GM21515 (cell line): Measurements from ENCODE around the gene PLXNC1.
A peak's percentile ranks its signal among the peaks of the same experiment; 100 is the strongest.

Experiments
- ATAC-seq: cut with Tn5 transposase; IDR thresholded peaks from one replicate; pipeline ENCODE4 v1.9.1; 2021; ENCODE audit not compliant: unreplicated experiment

The PLXNC1 gene

DNA sequence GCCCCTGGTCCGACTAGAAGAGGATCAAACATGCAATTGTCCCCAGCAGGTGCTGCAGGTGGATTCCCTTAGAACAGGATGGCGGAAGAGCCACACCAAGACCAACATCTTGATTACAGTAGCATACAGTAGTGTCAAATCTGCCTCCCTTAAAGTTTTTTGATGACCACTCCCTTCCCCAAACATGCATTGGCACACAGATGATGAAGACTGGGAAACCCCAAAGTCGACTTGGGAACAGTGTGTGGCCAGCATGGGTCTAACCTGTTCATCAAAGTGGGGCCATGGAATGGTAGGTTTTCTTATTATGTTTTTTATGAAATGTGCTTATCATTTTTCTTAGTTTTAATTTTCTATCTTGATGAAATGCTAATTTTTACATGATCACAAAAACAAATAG lies 8.8 kb downstream of the PLXNC1 start:
- peak; percentile 12 for ATAC-seq

DNA sequence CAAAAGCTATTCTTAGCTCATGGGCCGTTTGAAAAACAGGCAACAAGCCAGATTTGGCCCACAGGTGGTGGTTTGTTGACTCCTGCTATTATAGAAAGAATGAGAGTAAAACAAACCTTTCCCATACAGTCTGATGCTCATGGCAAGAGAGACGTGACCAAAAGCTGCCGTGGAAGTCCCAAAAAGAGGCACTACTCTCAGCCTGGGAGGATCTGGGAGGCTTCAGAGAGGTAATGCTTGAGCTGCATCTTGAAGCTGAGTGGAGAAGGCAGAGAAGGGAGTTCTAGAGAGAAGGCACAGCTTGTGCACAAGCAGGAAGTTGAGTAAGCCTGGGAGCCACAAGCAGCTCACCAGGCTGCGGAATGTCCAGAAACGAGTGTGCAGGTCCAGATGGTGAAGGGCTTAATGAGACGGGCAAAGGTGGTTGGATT lies 9.6 kb downstream of the PLXNC1 start:
- ATAC-seq, result peak; percentile 66

DNA sequence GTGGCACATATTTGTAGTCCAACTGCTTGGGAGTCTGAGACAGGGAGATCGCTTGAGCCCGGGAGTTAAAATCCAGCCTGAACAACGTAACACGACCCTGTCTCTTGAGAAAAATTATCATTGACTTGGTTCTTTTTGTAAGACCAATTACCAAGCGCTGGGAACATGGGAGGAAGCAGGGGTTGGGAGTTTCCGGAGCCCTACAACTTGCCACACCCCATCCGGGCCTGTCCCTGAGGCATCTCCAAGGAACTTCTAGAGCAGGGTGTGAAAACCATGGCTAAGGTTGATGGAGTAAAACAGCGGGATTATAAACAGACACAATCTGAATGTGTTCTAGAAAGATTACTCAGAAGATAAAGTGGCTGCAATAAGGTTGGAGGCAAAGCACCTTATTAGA lies 10.3 kb downstream of the PLXNC1 start:
- no peak for ATAC-seq

DNA sequence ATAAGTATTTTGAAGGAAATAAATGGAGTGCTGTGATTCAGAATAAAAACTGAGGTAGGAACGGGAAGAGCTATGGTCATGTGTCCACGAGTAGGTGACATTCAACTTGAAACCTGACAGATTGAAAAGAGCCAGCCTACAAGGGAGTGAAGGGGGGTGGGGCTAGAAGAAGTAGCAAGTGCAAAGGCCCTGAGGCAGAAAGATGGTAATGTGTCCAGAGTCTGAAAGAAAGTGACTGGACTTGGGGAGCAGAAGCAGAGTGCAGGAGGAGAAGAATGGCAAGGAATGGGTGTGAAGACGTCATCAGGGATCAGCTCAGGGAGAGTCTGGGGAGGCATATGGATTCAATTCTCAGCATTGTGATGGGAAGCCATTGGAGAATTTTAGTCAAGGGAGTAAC lies 13.7 kb downstream of the PLXNC1 start:
- no peak for ATAC-seq

DNA sequence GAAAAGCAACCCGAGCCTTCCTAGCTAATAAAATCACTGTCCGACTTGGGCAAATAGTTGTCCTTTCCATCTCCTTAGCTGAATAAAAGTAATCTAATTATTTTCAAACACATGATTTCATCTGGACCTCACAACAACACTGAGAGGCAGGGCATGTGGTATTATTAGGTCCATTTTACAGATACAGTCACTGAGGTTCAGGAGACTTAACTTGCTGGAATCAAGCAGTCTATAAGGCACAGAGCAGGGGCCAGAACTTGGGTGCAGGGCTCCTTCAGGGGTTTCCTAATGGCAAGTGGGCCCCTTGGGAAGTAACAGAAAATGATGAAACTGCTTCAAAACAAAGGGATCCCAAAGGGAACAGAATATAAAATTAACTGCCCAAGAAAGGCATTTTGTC lies 15.5 kb downstream of the PLXNC1 start:
- no peak for ATAC-seq

DNA sequence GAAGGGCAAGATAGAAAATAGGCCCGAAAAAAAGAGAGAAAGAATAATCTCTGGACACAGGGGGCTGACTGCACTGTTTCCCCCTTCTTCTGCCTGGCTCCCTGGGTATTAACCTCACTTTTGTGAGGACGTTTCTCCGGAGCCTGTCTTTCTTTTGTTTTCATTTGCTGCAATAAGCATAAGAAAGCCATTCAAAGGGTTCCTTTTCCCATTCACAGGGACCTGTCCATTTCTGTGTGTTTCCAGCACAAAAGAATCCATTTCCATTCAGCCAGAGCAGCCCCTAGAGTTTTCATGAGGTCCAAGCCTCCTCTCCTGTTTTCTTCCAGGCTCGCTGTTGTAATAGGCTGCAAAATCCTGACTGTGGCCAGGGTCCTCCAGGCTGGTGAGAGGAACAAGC lies 16.8 kb downstream of the PLXNC1 start:
- ATAC-seq, result no peak

DNA sequence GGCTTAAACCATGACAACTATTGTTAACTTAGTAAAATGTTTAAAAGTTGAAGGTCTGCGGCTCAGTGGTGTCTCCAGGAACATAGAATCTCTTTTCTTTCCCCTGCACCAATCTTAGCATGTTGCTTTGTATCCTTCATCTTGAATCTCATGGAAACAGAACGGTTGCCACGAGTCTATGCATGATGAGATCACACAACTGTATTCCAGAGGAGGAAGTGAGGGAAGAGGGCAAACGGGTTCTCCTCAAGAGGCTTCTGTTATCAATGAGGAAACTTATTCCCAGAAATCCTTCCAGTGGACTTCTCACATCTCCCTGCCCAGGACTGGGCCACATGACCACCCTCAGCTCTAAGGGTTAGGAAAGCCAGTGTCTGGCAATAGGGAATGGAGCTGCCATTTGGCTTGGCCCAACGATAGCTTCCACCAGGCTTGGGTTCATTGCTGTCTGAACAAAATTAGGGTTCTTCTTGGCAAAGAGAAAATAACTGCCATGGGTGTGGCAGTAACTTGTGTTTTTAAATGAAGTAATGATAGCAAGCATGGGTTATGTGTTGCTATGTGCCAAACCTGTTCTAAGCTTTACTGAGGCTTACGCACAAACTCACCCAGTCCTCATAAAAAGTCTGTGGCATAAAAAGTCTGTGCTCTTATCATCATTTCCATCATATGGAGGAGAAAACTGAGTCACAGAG lies 17.4 kb downstream of the PLXNC1 start:
- no peak for ATAC-seq

DNA sequence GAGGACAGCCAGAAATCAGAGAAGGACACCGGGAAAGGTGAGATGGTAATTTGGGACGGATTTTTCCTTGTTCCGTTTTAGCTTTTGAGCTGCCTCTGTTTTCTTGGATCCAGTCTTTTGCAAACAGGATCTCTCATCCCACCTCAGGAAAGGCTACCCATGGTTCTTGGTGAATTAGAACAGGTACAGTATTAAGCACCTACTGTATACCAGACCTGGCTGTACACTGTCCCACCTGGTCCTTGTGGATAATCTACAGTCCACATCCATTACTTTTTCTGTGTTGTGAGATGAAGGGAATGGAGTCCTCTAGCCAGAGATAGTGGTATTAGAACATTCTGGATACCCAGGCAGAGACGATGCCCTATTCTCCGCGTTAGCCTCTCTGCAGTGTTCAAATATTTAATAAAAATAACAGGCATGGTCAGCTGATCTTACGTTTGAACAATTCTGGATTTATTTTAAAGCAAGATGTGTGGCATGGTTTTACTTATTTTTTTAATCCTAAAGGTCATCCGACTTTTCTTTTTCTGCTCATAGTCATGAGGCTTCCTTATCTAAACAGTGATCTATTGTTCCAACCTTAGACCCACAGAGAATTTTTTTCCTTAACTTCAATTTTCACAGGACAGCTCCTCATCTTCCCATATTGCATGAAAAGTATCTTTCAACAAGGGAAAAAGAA lies 18.8 kb downstream of the PLXNC1 start:
- ATAC-seq, result no peak

DNA sequence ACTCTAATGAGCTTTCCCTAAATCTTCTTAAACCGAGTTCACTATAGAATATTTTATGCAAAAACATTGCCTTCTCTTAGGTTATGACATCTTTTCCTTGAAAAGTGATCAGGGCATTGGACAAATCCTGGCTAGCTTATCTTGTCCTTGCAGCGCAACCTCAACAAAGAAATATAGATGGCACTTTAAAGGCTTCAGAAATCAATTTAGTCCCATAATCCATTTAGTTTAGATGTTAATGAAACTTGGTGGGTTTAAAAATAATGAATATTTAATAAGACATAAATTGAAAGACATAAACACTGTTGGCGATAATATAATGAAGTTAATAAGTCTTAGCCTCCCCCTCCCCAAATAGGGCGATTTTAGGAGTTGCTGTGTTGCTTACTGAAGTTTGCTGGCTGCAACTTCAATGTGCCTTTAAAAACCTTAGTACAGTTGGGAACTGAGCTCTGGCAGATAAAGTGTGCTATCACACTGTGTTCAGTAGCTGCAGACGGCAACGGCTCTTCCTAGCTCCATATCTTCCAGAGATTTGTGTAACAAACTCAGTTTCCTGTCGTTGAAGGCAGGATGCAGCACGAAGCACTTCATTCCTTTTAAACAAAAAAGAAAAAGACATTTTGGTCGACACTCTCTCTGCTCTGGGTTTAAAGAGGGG lies 19.5 kb downstream of the PLXNC1 start:
- ATAC-seq, result no peak

DNA sequence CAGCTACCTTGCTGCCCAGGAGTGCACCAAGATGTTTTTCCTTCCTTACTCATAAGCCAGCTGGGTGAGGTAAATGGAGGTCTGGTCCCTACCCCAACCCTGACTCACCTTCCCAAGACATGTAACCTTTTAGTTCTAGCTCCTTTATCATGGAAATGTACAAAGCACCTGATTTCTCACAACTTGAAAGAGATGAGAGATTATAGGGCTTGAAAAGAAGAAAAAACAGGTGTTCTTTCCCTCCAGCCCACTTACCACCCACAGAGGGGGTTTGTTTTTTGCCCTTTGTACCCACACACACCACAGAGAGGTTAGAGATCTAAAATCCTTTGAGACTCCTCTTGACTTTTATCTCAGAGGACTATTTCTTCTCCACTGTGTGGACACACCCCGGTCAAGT lies 21.1 kb downstream of the PLXNC1 start:
- ATAC-seq, result no peak

DNA sequence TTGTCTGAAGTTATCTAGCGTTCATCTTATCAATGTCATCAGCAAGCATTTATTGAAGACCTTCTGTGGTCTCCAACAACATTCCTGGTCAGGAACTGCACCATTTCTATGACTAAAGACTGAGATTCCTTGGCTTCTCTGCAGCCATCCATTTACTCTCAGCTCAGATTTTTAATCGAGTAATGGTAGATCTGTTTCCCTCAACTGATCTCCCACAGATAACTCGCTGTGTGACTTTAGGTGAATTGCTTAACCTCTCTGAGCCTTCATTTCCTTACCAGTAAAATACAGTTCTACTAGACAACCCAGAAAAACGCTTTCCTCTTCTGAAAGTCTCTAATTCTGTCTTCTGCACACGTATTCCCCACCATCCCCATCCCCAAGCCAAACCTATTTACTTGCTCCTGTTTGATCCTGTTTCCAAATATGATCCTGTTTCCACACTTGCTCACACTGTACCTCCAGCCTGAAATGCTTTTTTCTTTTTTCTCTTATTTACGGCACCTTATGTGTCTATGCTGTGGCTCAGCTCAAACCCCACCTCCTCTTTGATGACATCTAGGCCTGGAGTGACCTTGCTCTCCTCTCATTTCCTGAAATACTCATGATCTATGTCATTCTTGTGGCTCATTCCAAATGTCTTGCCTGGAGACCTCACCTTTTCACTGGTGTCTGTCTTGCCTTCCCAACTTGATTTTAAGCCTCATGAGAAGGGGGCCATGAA lies 21.8 kb downstream of the PLXNC1 start:
- ATAC-seq, result no peak

DNA sequence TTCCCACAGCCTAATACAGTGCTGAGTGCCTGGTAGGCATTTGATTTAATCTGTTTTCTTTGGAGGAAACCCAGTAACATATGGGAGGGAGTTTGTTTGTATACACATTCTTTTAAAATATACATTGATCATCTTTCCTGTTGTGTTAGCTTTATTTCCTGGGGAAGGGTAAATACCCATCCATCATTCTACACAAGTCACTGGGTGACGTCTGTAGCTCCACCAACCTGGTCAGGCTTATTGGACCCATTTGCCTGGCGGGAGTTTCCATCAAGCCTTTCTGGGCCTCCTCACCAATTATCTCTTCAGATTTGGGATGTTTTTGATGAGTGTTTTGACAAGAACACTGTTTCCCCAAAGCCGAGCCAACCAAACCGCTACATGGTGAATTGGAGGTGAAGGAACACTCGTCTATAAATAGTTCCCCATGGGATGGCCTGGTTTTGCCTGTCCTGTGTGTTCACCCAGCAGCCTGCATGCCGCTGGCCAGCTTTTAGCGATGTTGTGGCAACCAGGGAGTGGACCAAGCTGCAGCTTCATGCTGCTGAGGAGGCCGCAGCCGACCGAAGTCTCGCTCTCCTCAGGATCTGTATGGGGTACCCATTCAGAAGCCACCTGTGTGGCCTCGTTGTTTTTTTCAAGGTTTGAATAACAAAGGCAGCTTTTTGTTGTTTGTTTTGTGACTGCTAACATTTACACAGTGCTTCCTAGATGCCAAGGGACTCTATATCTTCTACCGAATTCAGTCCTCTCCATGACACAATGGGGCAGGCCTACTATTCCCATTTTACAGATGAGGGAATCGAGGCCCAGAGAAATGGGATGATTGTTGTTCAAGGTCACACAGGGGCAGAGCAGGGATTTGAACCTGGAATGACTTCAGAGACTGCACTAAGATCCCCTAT lies 22.6 kb downstream of the PLXNC1 start:
- ATAC-seq, result no peak

DNA sequence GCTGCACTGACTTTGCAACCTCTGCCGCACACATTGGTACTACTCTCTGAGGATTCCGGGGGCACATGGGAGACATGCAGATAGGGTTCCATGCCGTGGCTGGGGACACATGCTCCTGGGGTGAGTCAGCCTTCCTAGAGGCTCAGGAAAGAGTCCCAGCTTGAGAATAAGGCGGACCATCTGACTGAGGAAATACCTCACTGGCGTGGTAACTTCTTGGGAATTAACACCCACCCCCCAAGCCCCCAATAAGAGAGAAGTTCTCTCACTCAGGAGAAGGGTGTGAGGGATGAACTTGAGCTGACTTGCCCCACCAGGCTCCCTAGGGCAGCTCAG lies 23.2 kb downstream of the PLXNC1 start:
- ATAC-seq, result no peak

DNA sequence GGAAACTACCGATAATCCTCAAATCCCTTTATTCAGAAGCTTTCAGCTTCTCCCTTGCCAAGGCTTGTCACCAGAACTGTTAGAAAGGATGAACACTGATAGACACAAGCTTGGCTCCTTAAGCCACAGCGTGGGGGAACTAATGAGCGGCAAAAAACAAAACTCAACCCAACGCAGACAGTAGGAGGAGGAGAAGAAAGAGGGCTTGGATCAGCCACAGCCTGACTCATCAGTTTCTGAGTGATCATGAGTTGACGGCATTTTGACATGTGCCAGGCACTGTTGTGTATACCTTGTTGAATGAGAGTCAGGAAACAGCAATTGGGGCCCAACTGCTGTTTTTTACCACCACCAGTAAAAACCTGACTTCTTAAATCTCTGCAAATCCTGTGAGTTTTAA lies 23.7 kb downstream of the PLXNC1 start:
- no peak for ATAC-seq

DNA sequence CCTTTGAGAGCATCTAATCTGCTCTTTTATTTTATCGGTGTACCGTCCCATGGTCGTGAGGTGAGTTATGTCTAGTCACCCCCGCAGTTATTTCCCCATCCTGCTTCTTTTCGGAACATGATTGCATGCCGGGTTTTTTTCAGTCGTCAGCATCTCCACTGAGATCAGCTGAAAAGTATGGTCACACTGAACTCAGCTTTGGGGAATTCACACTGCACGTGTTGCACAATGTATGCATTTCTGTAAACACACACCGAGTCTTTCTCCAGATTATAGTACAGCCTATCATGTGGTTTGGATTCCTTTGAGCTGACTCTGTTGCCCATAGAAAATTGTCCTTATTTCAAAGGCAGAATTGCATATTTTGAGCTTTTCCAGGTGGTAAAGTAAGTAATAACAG lies 24.6 kb downstream of the PLXNC1 start:
- ATAC-seq, result no peak

DNA sequence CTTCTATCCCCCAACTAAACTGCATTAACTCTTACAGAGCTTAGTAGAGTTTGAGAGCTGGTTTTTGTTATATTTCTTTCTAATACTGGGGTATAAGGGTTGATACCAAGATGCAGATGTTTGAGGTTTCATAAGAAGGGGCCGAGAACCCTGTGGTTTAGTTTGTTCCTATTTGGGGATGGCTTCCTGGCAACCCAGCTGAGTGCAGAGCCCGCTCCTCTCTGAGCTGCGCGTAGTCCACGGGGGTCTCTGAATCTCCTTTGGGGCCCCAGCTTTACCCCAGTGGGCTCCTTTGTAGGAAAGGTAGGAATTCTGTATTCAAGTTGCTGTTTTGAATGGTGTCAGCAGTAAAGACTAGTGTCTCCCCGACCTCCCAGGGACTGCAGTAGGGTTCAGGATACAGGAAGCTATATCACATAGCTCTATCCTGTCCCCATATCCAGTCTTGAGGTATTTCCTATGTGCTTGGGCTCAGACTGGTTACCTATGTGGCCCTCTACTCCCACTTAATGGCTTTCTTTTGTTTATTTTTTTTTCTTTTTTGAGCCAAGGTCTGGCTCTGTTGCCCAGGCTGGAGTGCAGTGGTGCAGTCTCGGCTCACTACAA lies 25.4 kb downstream of the PLXNC1 start:
- ATAC-seq, result peak; percentile 62

DNA sequence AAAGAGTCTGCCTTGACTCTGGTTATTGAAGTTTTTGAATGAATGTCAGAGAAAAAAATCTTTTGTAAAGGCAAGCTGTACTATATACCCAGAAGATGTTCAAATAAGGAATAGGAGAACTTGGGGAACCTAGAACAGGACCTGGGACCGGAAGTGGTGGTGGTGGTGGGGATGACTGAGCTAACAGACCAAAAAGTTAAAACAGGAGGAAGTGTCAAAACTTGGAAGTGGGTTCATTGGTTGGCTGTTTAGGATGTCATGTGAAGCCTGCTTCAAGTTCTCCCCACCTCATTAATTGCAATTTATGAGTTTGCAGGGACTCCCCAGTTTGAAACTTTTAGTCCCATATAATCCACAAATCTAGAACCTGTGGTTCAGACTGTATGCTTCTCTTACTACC lies 26.2 kb downstream of the PLXNC1 start:
- ATAC-seq, result no peak

DNA sequence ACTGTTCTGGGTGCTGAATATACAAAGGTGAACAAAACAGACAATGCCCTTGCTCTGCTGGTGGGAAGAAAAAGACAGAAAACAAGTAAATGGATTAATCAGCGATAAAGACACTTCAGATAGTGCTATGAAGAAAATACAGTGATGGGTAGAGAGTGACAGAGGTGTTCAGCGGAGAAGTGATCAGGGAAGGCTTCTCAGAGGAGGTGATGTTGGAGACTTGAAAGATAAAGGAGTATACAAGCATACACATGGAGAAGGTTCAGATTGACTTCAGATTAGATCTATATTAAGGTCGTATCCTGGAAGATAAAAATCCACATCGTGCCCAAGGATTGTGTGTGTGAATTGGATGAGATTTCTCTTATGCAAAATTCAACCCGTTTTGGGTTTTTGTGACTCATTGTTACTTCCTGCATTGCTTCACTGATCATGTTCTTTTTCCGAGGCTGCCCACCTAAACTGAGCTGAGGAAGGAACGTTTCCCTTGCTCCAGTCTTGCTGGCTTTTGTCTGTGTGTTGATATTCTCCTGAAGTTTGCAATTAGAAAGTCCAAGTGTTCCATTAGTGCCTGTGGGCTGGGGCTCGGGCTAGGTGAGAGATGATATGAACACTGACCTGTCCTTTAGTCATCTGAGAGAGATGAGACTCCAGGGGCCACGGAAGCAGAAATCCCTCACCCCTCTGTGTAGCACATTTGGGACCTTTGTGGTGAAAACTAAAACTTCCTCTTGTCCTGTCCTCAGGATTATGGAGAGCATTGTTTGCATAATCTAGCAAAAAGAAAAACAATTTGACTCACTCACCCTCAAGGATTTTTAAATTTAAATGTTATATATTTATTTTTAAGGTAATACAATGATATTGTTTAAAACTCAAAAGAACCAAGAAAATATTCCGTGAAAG lies 27.6 kb downstream of the PLXNC1 start:
- ATAC-seq, result no peak

DNA sequence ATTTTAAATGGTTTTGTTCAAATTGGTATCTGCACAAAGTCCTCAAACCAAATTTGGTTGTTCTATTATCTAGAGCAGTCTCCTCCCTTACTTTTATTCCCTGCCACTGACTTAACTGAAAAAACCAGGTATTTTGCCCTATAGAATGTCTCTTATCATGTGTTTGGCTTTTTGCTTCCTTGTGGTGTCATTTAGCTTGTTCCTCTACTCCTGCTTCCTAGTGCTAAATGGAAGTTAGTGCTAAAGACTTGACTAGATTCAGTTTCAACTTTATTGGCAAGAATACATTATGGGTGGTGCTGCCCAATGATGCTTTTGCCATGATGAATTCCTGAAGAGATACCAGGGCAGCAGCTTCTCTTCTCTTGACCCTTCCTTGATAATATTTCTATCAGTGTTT lies 29.7 kb downstream of the PLXNC1 start:
- ATAC-seq, result no peak
